ENCODE measurements around the gene TLE7.

- no peak for TF ChIP-seq POLR2A (IDR thresholded peaks at IDR 0.05; ENCODE audit: low read depth, low read length)
- TF ChIP-seq POLR2AphosphoS5 (IDR thresholded peaks at IDR 0.05; ENCODE audit: low read depth, low read length): no peak
These were observed 34.1 kb downstream of the TLE7 start for GRCh38 chr16:71407731-71408130.
